Measurements from ENCODE around the gene RBM47.
A peak's percentile ranks its signal among the peaks of the same experiment; 100 is the strongest.
"Not testable (repeated sequence)": the region's sequence is repeated elsewhere in the genome, so short reads cannot be mapped to it uniquely, and the experiment has no call there.

RBM47 gene

DNA sequence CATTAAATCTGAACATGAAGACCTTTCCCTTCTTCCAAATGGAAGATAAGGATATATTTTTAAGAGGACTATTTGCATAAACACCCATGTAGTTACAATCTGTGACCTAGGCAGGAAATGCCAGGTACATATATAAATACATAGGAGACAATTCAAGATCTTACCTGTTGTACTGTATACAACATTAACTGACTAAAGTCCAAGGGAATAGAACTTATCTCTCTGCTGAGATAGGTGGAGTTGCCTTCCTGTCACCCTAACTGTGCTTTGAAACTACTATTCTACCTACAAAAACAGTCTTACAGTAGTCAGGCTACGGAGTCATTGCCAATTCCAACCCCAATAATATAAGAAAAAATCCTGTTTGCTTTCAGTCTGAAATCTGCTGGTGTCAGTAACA, 188.2 kb downstream of the RBM47 start:
- no peak for DNase-seq (ENCODE audit: low read depth)

DNA sequence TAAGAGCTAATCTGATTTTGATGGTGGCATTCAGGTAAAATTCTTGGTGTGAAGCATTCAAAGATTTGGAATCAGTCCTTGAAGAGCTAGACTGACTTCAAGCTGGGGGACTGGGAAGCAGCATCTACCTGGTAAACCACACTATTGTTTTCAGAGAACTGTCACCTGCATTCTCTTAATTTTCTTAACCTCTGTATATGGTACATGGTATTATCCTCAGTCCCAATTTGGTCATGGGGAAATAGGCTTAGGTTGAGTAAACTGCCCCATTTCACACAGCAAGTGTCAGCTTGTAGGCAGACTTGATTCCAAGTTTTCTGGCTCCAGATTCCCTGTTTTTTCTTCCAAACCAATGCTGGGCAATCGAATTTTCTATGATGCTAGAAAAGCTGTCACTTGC, 190.1 kb downstream of the RBM47 start:
- DNase-seq (ENCODE audit: low read depth), result no peak

DNA sequence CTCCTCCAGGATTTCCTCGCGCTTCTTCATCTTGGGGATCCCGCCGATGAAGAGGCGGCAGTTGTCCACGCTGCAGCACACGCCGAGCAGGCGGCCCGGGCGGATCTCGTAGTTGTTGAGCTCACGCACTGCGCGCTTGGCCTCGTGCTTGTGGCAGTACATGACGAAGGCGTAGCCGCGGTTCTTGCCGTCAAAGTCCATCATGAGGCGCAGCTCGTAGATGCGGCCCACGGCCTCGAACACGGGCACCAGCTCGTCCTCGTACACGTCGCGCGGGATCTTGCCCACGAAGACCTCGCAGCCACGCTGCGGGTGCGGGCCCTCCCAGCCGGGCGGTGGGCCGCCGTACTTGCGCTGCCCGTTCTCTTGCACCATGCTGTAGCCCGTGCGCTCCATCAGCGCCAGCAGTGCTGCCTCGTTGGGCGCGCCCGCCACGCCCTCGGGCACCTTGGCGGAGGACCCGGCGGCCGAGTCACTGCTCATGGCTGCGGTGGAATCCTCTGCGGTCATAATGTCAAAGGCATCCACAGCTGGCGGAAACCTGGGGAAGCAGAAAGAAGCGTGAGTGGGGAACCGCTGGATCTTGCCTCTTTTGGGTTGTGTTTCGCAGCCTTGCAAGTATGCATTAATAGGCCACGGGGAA, 191.2 kb downstream of the RBM47 start:
- DNase-seq (ENCODE audit: low read depth), result no peak

DNA sequence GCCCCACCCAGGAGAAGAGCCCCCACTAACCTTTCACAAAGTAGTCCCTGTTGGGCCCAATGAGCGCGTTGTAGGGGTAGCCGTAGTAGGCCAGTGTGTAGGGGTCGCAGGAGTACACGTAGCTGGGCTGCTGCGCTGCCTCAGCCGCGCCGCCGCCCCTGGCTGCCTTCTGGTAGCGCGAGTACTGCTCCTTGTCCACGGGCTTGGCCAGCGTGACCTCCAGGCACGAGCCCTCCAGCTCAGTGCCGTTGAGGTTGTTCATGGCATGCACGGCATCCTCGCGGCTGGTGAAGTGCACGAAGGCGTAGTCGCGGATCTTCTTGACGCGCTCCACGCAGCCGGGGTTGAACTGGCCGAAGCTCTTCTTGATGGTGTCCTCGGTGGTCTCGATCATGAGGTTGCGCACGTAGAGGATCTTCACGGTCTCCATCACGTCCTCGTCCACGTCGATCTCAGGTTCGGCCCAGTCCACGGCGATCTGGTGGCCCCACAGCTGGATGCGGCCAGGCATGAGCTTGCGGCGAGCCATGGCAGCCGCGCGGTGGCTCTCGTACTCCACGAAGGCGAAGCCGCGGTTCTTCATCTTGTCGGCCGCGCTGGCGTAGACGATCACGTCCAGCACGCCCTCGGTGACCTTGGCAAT, 191.8 kb downstream of the RBM47 start:
- no peak for DNase-seq (ENCODE audit: low read depth)

DNA sequence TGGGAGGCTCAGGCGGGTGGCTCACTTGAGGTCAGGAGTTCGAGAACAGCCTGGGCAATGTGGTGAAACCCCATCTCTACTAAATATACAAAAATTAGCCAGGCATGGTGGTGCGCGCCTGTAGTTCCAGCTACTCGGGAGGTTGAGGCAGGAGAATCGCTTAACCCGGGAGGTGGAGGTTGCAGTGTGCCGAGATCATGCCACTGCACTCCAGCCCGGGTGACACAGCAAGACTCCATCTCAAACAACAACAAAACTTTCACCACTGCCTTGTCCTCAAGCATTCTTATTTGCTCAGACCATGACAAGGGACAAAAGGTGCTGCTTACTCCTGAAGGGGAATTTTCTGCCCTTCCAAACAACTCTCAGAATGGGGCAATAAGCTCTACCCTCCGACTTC, 194.4 kb downstream of the RBM47 start:
- DNase-seq (ENCODE audit: low read depth), result not testable (repeated sequence)

DNA sequence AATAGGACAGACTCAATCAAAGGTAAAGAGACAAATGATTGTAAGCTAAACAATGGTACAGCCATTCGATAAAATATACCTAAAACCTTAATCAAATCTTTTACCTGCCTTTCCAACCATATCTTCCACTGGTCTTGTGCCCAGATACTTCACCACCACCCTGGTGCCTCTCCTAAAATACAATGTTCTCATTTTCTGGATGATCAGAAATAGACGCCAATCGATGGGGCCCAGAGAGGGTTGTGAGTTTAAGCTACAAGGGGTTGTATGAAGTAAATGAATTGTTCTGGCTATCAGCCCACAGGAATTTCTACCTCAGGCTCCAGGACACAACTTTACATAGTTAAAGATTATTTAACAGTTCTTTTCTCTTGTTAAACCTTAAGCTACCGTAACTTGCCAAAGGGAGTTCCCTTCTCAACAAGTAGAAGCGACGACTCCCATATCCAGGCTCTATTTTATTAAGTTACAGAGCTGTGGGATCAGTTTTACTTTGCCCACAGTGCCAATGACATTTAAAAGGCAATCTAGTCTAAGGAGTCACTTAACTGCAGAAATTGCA, 195.5 kb downstream of the RBM47 start:
- DNase-seq (ENCODE audit: low read depth), result no peak

DNA sequence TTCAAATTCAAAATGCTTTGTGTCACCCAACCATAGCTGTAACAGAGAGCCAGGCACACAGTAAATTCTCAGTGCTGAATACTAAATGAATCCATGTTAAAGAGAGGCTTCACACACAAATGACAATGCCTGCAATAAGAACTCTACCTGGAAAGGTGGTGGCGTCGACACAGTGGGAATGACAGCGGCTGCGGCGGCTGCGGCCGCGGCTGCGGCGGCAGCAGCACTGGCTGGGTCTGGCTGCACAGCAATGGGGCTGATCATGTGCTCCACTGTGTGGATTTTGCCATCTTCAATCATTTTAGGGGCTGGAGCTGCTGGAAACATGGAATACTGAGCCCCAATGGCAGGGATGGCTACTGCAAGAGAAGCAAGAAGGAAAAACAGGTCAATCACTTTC, 197.2 kb downstream of the RBM47 start:
- no peak for DNase-seq (ENCODE audit: low read depth)

DNA sequence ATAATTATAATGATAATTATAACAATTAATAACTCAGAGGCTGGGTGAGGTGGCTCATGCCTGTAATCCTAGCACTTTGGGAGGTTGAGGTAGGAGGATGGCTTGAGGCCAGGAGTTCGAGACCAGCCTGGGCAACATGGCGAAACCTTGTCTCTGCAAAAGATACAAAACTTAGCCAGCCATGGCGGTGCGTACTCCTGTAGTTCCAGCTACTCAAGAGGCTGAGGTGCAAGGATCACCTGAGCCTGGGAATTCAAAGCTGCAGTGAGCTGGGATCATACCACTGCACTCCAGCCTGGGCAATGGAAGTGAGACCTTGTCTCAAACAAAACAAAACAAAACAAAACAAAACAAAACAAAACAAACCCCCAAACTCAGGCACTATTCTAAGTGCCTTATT, 201.8 kb downstream of the RBM47 start:
- DNase-seq (ENCODE audit: low read depth), result not testable (repeated sequence)

DNA sequence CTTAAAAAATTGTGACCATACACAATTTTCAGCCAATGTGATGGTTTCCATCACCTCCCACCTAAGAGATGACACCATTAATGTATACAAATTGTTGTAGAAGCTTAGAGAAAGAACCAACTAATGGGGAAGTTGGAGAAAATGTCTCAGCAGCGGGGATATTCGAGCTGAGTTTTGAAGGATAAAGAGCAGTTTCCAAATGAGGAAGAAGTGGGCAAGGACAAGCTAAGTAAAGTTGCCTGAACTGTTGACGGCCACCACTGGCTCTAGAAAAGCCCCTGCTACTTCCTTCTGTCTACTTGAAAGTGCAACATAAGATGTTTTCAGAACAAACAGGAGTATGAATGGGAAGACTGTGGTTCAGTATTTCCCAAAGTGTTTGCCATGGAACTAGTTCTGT, 202.5 kb downstream of the RBM47 start:
- DNase-seq (ENCODE audit: low read depth), result no peak

DNA sequence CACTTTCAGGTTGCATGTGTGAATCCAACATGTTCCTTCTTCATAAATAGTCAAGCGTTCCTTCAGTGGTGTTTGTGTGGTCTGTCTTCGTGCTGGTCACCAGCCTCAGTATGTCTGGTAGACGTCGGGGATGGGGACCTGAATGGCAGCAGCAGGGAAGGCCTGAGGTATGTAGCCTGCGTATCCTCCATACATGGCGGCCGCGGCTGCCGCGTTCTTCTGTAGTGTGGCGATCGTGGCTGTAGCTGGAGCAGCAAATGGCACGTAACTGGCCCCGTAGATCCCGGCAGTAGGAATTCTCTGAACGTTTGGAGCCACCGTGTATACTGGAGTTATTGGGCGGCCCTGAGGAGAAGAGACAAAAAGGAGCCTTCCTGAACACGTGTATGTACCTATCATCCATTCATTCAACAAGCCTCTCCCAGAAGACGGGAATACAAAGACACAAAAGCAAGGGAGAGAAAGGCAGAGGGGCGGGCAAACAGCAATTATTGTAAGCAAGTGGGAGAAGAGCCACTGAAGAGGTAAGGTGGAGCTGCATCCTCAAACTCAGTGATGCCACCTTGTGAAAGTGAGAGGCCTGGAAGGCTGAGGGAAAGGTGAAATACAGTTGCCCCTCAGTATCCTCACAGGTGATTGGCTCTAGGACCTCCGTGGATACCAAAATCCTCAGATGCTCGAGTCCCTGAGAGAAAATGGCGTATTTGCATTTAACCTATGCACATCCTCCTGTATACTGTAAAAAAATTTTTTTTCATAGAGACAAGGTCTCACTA, 203.7 kb downstream of the RBM47 start:
- DNase-seq (ENCODE audit: low read depth), result no peak

DNA sequence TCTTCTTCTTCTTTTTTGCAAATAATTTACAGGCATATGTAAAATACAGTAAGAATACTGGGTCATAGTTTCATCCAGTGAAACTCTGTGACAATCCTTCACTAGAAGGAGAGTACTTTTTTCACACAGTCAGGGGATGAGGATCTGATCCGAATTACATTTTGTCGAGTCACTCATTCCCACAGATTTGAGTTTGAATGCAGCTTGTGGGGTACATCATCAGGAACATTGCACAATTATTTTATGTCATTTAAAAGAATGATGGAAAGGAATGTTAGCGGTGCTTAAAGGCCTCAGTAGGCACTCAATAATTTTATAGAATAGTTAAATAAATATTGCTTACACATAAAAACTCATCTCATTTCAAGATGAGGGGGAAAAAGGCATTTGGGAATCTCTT, 205.9 kb downstream of the RBM47 start:
- DNase-seq (ENCODE audit: low read depth), result peak; percentile 10

DNA sequence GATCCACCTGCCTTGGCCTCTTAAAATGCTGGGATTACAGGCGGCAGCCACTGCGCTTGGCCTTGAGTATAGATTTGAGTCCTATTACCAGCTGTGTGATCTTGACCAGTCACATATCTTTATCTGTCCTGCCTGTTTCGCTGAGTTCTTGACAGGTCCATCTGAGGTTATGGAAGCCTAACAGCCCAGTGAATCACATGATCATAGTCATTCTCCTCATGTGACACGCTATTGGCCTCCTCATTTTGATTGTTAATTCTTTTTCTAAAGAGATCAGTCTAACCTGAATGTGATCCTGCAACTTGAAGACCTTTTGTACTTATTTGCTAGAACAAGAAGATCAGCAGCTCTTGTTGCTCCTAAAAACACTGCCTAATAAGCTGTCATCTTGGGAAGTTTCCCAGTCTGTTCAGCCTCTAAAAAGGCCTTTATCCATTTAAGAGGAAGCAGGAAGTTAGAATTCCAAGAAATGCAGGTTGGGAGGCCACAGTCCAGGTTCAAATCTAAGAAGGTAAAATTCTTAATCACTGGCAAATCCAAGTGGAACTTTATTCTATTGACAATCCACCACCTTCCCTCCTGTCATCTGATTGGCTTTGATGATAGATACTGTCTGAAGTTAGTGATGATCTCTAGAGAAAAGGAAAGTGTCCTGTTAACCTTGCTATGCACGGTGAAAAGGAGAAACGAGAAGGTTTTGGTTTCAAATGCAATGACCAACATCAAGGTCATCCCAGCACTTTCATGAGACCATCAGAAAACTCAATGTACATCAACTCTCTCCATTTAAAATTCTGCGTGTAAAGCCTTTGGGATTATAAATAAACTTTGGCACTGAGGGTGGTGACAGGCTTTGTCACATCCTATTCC, 207.6 kb downstream of the RBM47 start:
- DNase-seq (ENCODE audit: low read depth), result no peak

DNA sequence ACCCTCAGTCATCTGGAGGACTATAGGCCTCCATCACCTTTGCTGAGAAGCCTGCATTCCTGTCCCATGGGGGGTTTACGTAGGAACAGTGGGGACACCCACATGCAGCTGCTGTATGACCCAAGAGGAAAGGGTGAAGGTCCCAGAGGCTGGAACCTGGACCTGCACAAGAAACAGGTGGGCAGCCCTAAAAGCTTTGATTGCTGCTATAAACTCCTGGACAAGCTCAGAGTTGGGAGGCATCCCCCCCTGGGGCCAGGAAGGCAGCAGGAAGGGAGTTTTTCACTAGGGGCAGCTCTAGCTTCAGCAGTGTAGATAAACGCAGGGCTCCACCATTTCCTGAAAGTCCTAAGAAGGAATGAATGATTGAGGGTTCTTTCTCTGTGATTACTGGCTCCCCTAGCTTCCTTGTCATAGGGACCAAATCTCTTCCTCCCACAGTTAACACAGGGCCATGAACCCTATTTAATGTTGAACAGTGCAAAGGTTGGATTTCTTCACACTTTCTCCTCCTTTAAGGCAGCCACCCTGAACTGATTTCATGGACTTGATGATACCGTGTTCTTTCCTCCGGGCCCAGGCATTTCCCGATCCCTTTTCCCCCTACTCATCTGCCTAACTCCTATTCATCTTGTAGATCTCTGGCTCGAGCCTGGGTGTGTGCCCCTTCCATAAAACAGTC, 210.3 kb downstream of the RBM47 start:
- DNase-seq (ENCODE audit: low read depth), result no peak

DNA sequence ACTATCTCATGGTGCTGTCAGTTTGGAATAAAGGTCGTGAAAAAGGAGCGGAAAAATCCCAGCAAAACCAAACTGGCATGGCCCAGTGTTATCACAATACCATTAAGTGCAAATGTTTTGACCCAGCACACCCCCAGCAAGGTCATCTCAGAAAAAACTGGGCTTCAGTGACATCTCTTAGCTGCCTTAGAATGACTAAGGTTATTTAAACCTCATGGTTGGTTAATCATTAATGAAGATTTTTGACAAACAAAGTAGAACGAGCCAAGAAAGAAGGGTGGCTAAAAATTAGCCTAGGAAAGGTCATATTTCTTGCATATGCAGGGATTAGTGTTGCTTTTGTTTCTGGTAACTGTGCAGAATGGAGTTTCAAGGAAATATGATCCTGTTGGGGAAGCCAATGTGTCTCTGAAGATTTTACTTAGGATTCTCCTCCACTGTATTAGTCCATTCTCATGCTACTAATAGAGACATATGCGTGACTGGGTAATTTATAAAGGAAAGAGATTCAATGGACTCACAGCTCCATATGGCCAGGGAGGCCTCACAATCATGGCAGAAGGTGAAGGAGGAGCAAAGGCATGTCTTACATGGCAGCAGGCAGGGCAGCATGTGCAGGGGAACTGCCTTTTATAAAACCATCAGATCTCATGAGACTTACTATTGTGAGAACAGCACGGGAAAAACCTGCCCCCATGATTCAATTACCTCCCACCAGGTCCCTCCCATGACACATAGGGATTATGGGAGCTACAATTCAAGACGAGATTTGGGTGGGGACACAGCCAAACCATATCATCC, 211.0 kb downstream of the RBM47 start:
- DNase-seq (ENCODE audit: low read depth), result no peak

DNA sequence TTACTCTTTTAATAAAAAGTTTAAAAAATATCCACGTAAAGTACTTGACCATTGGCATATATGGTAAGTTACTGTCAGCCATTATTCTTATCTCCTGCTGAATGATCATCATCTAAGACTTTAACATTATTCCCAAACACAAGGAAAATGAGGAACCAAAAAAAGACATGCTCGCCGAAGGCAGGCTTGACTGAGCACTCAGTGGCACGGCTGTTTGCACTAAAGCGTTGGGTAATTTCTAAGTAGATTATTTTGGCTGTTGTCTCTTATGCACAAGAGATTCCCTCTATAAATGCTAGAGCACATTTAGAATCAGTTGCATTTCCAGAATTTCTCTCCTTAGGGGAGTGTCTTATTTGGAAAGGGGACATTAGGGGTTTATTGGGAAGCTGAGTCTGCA, 211.7 kb downstream of the RBM47 start:
- DNase-seq (ENCODE audit: low read depth), result no peak

DNA sequence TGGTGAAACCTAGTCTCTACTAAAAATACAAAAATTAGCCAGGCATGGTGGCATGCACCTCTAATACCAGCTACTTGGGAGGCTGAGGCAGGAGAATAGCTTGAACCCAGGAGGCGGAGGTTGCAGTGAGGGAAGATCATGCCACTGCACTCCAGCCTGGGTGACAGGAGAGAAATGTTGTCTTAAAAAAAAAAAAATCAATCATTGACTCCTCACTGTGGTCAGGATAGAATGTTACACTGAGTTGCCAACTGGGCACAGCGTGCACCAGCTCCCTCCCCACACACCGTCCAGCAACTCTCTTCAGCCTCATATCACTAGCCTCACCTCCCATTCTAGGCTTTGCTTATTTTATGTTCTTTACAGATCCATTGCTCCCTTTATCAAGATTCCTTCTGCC, 215.0 kb downstream of the RBM47 start:
- DNase-seq (ENCODE audit: low read depth), result no peak

DNA sequence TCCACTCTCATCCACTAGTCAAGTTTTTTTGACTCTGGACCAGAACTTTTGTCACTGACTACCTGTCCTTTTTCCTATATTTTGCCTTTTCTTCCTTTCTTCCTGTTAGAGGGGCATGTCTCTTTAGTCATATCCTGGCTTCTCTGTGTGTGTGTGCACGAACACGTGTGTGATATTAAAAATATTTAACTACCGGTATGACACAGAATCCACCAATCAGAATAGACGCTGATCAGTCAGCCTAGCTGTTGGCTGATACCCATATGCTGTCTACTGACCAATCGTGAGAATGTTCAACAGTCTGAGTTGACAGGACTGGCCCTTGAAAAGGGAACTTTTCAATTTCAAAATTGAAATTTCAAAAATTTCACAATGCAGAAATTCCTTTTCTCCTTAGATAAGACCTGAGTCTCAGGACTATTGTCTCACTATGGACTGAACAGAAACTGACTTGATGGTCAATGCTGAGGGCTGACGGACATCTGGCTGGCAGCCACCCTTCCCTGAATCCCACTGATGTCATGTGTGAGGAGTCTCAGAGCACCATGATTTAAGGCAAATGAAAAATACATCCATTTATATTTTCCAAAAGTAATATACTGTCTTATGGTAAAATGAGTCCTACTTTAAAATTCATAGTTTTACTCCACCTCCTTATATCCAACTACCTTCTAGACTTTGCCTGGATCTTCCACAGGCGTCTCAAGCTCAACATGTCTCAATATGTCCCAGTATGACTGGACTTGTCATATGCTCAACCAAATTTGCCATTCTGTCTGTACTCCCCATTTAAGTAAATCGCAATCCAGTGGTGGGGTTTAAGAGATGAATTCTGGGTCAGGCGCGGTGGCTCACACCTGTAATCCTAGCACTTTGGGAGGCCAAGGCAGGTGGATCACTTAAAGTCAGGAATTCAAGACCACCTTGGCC, 216.5 kb downstream of the RBM47 start:
- DNase-seq (ENCODE audit: low read depth), result no peak

DNA sequence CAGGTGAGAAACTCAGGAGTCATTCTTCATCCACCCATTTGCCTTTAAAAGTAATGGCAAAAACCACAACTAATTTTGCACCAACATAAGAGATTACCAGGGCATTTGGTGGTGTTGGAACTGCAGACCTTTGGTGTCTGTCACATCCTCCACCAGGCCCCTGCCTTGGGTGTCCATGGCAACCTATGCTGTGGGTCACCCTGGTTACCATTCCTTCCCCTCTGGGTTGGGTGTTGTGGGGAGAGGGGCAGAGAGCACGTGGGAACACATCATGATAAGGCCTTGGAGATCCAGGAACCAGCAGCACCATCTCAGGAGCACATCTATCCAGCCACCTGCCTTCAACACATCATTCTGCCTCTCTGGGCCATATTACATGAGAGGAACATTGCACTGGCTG, 217.3 kb downstream of the RBM47 start:
- no peak for DNase-seq (ENCODE audit: low read depth)

DNA sequence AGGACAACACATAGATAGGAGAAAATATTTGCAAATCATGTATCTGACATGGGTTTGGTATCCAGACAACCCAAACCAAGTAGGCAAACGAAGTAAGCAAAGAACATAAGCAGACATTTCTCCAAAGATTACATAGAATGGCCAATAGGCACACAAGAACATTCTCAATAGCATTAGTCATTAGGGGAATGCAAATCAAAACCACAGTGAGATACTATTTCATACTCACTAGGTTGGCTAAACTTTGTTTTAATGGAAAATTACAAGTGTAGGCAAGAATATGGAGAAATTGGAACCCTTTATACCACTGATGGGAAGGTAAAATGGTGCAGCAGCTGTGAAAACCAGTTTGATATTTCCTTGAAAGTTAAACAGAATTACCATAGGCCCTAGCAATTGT, 219.8 kb downstream of the RBM47 start:
- DNase-seq (ENCODE audit: low read depth), result no peak

DNA sequence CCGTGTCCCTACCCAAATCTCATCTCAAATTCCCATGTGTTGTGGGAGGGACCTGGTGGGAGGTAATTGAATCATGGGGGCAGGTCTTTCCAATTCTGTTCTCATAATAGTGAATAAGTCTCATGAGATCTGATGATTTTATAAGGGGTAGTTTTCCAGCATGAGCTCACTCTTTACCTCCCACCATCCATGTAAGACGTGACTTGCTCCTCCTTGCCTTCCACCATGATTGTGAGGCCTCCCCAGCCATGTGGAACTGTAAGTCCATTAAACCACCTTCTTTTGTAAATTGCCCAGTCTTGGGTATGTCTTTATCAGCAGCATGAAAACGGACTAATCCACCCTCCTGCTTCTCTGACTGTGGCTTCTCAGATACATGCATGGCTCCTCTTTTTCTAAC, 222.2 kb downstream of the RBM47 start:
- not testable (repeated sequence) for DNase-seq (ENCODE audit: low read depth)

Measured in GM04504 (cell line).